Nephron progenitor cell (in vitro differentiated cells): Measurements from ENCODE around the gene ANP32E.
"Not testable (repeated sequence)": the region's sequence is repeated elsewhere in the genome, so short reads cannot be mapped to it uniquely, and the experiment has no call there.

Source experiments
- DNase-seq: peaks from one replicate; pipeline ENCODE4 v3.0.0; 2021
- H3K27ac Mint-ChIP-seq: 2 replicates; pipeline ENCODE4 v1.8.0; 2021; ENCODE audit warnings: mild to moderate bottlenecking, moderate library complexity, mixed read lengths
- H3K27me3 Mint-ChIP-seq: 2 replicates; pipeline ENCODE4 v1.8.0; 2021; ENCODE audit warnings: mild to moderate bottlenecking, low read depth, mixed read lengths; ENCODE audit not compliant: poor library complexity
- H3K36me3 Mint-ChIP-seq: 2 replicates; pipeline ENCODE4 v1.8.0; 2021; ENCODE audit warnings: low read depth, mixed read lengths
- H3K4me1 Mint-ChIP-seq: 2 replicates; pipeline ENCODE4 v1.8.0; 2021; ENCODE audit warnings: mixed read lengths
- H3K4me3 Mint-ChIP-seq: 2 replicates; pipeline ENCODE4 v1.8.0; 2021; ENCODE audit warnings: mild to moderate bottlenecking, moderate library complexity, mixed read lengths
- H3K9me3 Mint-ChIP-seq: 2 replicates; pipeline ENCODE4 v1.8.0; 2021; ENCODE audit warnings: mild to moderate bottlenecking, moderate library complexity, mixed read lengths
- TF ChIP-seq, protein P1 (sequence below): fragments of 200-600 bp; sonication (generic); IDR thresholded peaks from 2 replicates; pipeline ENCODE4 v1.5.0; 2021; ENCODE audit warnings: antibody characterized with exemption

The ANP32E gene

DNA sequence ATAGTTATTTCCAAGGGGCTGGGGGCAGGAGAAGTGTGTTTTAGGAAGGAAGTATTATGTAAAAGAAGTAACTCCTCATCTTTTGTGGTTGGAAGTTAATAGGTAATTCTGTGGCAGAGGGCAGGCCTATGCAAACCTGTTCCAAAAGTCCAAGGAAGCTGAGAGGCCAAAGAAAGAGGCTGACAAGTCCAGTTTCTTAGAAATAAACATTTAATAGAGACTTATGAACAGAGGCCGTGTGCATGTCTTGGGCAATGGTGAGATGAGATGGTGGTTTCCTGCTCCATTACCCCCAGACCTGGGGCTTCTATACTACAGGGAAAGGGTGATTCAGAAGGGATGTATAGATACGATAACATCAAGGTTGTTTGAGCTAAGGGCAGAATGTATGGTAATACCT is 14.0 kb upstream of the ANP32E start:
- Mint-ChIP-seq H3K4me1 (no peaks in the 10 kb centered on the region), H3K27ac (no peak overlapping the region), H3K36me3 (no peaks in the 10 kb centered on the region), H3K27me3 (peaks cover 15% of the 10 kb centered on the region), H3K9me3 (no peaks in the 10 kb centered on the region), H3K4me3 (no peak overlapping the region)
- TF ChIP-seq, protein P1, sequence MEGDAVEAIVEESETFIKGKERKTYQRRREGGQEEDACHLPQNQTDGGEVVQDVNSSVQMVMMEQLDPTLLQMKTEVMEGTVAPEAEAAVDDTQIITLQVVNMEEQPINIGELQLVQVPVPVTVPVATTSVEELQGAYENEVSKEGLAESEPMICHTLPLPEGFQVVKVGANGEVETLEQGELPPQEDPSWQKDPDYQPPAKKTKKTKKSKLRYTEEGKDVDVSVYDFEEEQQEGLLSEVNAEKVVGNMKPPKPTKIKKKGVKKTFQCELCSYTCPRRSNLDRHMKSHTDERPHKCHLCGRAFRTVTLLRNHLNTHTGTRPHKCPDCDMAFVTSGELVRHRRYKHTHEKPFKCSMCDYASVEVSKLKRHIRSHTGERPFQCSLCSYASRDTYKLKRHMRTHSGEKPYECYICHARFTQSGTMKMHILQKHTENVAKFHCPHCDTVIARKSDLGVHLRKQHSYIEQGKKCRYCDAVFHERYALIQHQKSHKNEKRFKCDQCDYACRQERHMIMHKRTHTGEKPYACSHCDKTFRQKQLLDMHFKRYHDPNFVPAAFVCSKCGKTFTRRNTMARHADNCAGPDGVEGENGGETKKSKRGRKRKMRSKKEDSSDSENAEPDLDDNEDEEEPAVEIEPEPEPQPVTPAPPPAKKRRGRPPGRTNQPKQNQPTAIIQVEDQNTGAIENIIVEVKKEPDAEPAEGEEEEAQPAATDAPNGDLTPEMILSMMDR, result no peak
- no peak for DNase-seq

DNA sequence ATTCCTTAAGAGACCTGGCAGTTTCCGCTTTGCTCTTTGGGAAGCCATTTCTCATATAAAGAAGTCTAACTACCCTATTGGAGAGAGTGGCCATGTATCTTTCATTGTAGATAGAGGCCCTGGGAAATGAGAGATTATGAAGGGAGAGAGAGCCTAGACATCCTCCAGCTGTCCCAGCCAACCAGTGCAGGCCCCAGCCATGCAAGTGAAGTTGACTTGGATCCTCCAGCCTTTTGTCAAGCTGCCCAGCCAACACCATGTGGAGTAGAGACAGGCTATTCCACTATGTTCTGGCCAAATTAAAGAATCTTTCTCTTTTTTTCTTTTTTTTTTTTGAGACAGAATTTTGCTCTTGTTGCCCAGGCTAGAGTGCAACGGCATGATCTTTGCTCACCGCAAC is 7.1 kb upstream of the ANP32E start:
- Mint-ChIP-seq H3K36me3 (no peaks in the 10 kb centered on the region), H3K4me3 (no peak overlapping the region), H3K27me3 (peaks cover 13% of the 10 kb centered on the region), H3K4me1 (no peaks in the 10 kb centered on the region), H3K9me3 (no peaks in the 10 kb centered on the region), H3K27ac (no peak overlapping the region)
- DNase-seq, result no peak
- TF ChIP-seq, protein P1, result no peak

DNA sequence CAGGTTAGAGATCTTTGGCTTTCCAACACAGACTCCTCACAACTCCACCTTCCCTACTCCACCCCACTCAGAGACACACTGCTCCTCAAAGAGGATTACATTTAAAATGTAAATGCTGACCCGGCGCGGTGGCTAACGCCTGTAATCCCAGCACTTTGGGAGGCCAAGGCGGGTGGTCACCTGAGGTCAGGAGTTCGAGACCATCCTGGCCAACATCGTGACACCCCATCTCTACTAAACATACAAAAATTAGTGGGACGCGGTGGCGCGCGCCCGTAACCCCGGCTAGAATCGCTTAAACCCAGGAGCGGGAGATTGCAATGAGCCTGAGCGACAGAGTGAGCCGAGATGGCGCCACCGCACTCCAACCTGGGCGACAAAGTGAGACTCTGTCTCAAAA is 1.8 kb upstream of the ANP32E start:
- H3K4me3 Mint-ChIP-seq, result no peak overlapping the region
- peaks cover 13% of the 10 kb centered on the region for H3K27me3 Mint-ChIP-seq
- TF ChIP-seq, protein P1, result no peak
- no peaks in the 10 kb centered on the region for H3K36me3 Mint-ChIP-seq
- DNase-seq, result no peak
- no peak overlapping the region for H3K27ac Mint-ChIP-seq
- H3K9me3 Mint-ChIP-seq, result no peaks in the 10 kb centered on the region
- H3K4me1 Mint-ChIP-seq, result peaks cover 22% of the 10 kb centered on the region

DNA sequence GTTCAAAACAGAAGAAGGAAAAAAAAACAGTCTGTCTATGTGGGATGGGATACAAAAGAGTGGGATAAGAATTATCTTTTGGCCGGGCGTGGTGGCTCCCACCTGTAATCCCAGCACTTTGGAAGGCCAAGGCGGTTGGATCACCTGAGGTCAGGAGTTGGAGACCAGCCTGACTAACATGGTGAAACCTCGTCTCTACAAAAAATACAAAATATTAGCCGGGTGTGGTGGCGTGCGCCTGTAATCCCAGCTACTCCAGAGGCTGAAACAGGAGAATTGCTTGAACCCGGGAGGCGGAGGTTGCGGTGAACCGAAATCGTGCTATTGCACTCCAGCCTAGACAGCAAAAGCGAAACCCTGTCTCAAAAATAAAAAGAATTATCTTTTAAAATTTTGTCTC is 1.3 kb upstream of the ANP32E start:
- Mint-ChIP-seq H3K4me1 (peaks cover 23% of the 10 kb centered on the region), H3K27me3 (peaks cover 13% of the 10 kb centered on the region)
- H3K9me3 Mint-ChIP-seq, H3K4me3 Mint-ChIP-seq, DNase-seq, H3K27ac Mint-ChIP-seq, H3K36me3 Mint-ChIP-seq: not testable (repeated sequence)

DNA sequence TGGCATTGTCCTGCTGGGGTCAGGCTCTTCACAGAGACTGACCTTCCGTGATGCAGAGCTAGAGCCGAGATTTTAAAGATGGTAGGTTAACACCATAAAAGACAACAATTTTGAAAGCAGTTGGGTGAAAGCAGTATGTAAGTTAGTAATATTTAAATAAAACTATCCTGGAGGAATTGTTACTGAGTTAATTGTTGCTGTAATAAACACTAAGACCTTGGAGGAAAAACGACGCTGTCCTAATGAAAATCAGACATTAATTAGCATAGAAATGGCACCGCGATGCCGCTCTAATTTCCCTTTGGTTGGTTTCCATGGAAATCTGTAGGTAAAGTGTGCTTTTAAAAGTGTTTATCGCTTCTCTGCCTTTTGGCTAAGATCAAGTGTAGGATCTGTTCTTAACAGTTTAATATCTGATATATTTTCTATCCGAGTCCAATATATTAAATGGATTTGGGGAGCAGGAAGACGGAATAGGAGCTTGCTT is 745 bp upstream of the ANP32E start:
- Mint-ChIP-seq H3K36me3 (peaks cover 4% of the 10 kb centered on the region), H3K27me3 (peaks cover 11% of the 10 kb centered on the region), H3K4me1 (peaks cover 23% of the 10 kb centered on the region), H3K9me3 (no peaks in the 10 kb centered on the region), H3K27ac (no peak overlapping the region), H3K4me3 (no peak overlapping the region)
- DNase-seq, result no peak
- TF ChIP-seq, protein P1, result peak; percentile 4

DNA sequence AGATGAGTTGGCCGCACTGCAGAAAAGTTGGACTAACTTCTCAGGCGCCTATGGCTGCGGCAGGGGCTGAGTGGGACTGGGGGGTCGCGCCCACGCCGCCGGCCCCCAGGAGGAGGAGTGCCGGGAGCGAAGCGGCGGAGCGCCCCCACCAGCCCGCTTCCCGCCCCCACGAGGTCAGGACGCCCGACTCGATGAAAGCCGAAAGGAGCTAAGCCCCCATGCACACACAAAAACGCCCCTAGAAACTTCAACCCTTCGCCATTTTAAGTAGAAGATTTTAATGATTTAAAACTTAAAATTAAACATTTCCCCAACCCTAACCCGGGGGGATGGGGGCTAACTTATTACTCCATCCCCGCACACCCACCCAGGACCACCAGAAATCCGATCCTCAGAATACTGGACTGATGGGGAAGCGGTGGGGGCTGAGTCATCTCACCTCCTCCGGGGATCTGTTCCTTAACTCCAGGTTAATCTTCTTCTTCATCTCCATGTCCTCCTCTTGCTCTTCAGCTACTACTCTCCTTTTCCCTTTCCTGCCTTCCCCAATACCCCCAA is 539 bp downstream of the ANP32E start:
- peaks cover 9% of the 10 kb centered on the region for H3K27me3 Mint-ChIP-seq
- H3K4me3 Mint-ChIP-seq, result no peak overlapping the region
- H3K27ac Mint-ChIP-seq, result no peak overlapping the region
- H3K36me3 Mint-ChIP-seq, result peaks cover 17% of the 10 kb centered on the region
- TF ChIP-seq, protein P1, result no peak
- H3K4me1 Mint-ChIP-seq, result peaks cover 23% of the 10 kb centered on the region
- DNase-seq, result no peak
- H3K9me3 Mint-ChIP-seq, result no peaks in the 10 kb centered on the region
